Measurements from ENCODE around the gene UNC5C. TPM values are rescaled to one million over a fixed set of nuclear protein-coding genes. Genes with fewer than 3 reads are reported as not detected.

Gene UNC5C
- polyA plus RNA-seq, 1 donor (not counting 4 experiments of a cell fraction or from before 2014, with no cell fraction given), result not detected

GRCh38 chr4:95167805-95168204 is 381.0 kb downstream of the UNC5C start:
- DNase-seq (ENCODE audit: low read depth, low spot score), result no peak
- Histone ChIP-seq H3K27ac (ENCODE audit: control insufficient read depth, insufficient read depth, low read length) (no peak overlapping the region), H3K36me3 (ENCODE audit: control insufficient read depth in 2 of 2, extremely low read depth in 1 of 2, insufficient read depth in 2 of 2, low read length in 2 of 2) (no peaks in the 10 kb centered on the region), H2AFZ (ENCODE audit: control insufficient read depth, low read length) (no peak overlapping the region), H3K4me1 (ENCODE audit: control insufficient read depth, extremely low read depth, insufficient read depth, low read length) (no peaks in the 10 kb centered on the region), H3K9me1 (ENCODE audit: control insufficient read depth, extremely low read depth, insufficient read depth, low read length) (no peaks in the 10 kb centered on the region), H3K4me2 (ENCODE audit: control insufficient read depth, extremely low read depth, insufficient read depth, low read depth, low read length) (no peak overlapping the region), H4K20me1 (ENCODE audit: control insufficient read depth, extremely low read depth, insufficient read depth, low read length) (no peaks in the 10 kb centered on the region), H3K27me3 (ENCODE audit: control insufficient read depth, extremely low read depth, insufficient read depth, low read length) (no peaks in the 10 kb centered on the region), H3K4me3 (ENCODE audit: control insufficient read depth in 2 of 3, extremely low read depth in 1 of 3, insufficient read depth in 2 of 3, low read depth in 1 of 3, low read length in 3 of 3) (no peak overlapping the region), H3K9ac (ENCODE audit: control insufficient read depth, extremely low read depth, insufficient read depth, low read length) (no peak overlapping the region), H3K79me2 (ENCODE audit: control insufficient read depth, insufficient read depth, low read length) (no peaks in the 10 kb centered on the region), H3K9me3 (ENCODE audit: control insufficient read depth, low read depth, low read length) (no peaks in the 10 kb centered on the region)
- FAIRE-seq, result no peak
- dilution Hi-C loops (cut with MboI; ENCODE audit: extremely low pct_ligation_motif_present, low sequenced_read_pairs), result no loop called here
- TF ChIP-seq, protein P1, sequence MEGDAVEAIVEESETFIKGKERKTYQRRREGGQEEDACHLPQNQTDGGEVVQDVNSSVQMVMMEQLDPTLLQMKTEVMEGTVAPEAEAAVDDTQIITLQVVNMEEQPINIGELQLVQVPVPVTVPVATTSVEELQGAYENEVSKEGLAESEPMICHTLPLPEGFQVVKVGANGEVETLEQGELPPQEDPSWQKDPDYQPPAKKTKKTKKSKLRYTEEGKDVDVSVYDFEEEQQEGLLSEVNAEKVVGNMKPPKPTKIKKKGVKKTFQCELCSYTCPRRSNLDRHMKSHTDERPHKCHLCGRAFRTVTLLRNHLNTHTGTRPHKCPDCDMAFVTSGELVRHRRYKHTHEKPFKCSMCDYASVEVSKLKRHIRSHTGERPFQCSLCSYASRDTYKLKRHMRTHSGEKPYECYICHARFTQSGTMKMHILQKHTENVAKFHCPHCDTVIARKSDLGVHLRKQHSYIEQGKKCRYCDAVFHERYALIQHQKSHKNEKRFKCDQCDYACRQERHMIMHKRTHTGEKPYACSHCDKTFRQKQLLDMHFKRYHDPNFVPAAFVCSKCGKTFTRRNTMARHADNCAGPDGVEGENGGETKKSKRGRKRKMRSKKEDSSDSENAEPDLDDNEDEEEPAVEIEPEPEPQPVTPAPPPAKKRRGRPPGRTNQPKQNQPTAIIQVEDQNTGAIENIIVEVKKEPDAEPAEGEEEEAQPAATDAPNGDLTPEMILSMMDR (optimal IDR thresholded peaks at IDR 0.05 in 1 of 3, IDR thresholded peaks at IDR 0.05 in 1 of 3, conservative IDR thresholded peaks at IDR 0.05 in 1 of 3; ENCODE audit: extremely low read depth in 1 of 3, insufficient read depth in 2 of 3, low read length in 3 of 3), result no peak

DNA sequence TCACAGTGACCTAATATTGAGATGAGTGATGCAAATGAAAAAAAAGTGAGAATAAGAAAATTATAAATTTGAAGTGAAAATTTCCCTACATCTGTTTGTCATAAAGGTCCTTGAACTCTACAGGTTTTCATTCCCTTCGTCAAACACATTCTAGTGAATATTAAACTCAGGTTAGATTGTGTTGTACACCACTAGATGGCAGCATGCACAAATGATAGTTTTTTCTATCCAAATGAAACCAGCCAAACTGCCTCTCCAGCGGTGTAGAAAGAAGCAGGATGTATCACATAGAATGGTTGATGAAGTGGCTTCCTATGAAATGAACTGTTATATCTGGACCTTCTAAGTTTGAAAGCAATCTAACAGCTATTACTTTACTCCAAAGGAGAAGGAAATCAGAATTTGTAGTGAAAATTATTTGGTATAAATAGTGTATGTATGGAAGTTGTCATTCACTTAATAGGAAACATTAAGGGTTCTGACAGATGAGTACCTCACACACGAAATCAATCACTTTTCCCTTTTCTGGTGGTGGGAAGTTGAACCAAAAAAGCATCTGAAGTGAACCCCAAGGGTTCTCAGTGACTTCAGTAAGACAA is 382.7 kb downstream of the UNC5C start:
- TF ChIP-seq EZH2 (IDR thresholded peaks at IDR 0.05; ENCODE audit: low read length), result no peak
- TF ChIP-seq, protein P1 (optimal IDR thresholded peaks at IDR 0.05 in 1 of 3, IDR thresholded peaks at IDR 0.05 in 1 of 3, conservative IDR thresholded peaks at IDR 0.05 in 1 of 3; ENCODE audit: extremely low read depth in 1 of 3, insufficient read depth in 2 of 3, low read length in 3 of 3), result peak in 2 of 3 experiments; percentile 34 to 46
- dilution Hi-C loops (cut with MboI; ENCODE audit: extremely low pct_ligation_motif_present, low sequenced_read_pairs), result no loop called here
- H3K79me2 ChIP-seq (ENCODE audit: control insufficient read depth, insufficient read depth, low read length), result no peaks in the 10 kb centered on the region
- no peaks in the 10 kb centered on the region for H3K9me1 ChIP-seq (ENCODE audit: control insufficient read depth, extremely low read depth, insufficient read depth, low read length)
- no peaks in the 10 kb centered on the region for H3K4me1 ChIP-seq (ENCODE audit: control insufficient read depth, extremely low read depth, insufficient read depth, low read length)
- H3K36me3 ChIP-seq (ENCODE audit: control insufficient read depth in 2 of 2, extremely low read depth in 1 of 2, insufficient read depth in 2 of 2, low read length in 2 of 2), result no peaks in the 10 kb centered on the region
- DNase-seq (ENCODE audit: low read depth, low spot score), result peak; percentile 15
- H2AFZ ChIP-seq (ENCODE audit: control insufficient read depth, low read length), result no peak overlapping the region
- H3K4me3 ChIP-seq (ENCODE audit: control insufficient read depth in 2 of 3, extremely low read depth in 1 of 3, insufficient read depth in 2 of 3, low read depth in 1 of 3, low read length in 3 of 3), result no peak overlapping the region
- no peak overlapping the region for H3K27ac ChIP-seq (ENCODE audit: control insufficient read depth, insufficient read depth, low read length)
- H3K9me3 ChIP-seq (ENCODE audit: control insufficient read depth, low read depth, low read length), result no peaks in the 10 kb centered on the region
- H3K9ac ChIP-seq (ENCODE audit: control insufficient read depth, extremely low read depth, insufficient read depth, low read length), result no peak overlapping the region
- no peak overlapping the region for H3K4me2 ChIP-seq (ENCODE audit: control insufficient read depth, extremely low read depth, insufficient read depth, low read depth, low read length)
- FAIRE-seq, result no peak
- H3K27me3 ChIP-seq (ENCODE audit: control insufficient read depth, extremely low read depth, insufficient read depth, low read length), result no peaks in the 10 kb centered on the region
- H4K20me1 ChIP-seq (ENCODE audit: control insufficient read depth, extremely low read depth, insufficient read depth, low read length), result no peaks in the 10 kb centered on the region

All from keratinocyte (primary cell).